ENCODE measurements around the gene NETO2.

The NETO2 gene

GRCh38 chr16:47052666-47053640 lies 90.8 kb downstream of the NETO2 start:
- H3K9me3 ChIP-seq (ENCODE audit: low read length) = no peaks in the 10 kb centered on the region
- no peak overlapping the region for H3K27ac ChIP-seq (ENCODE audit: low read depth, low read length)
- no peak overlapping the region for H3K4me3 ChIP-seq (ENCODE audit: low read depth in 1 of 2, low read length in 2 of 2)
- no peak overlapping the region for H3K9ac ChIP-seq (ENCODE audit: low read length)
- H3K27me3 ChIP-seq (ENCODE audit: control insufficient read depth in 1 of 2, insufficient read depth in 2 of 2, low read length in 2 of 2) = no peaks in the 10 kb centered on the region
- no peaks in the 10 kb centered on the region for H3K4me1 ChIP-seq (ENCODE audit: insufficient read depth, low read length)
- no peaks in the 10 kb centered on the region for H3K36me3 ChIP-seq (ENCODE audit: insufficient read depth, low read length)

GRCh38 chr16:47051031-47051430 lies 92.7 kb downstream of the NETO2 start:
- Histone ChIP-seq H3K4me1 (ENCODE audit: insufficient read depth, low read length) (no peaks in the 10 kb centered on the region), H3K9ac (ENCODE audit: low read length) (no peak overlapping the region), H3K27ac (ENCODE audit: low read depth, low read length) (no peak overlapping the region), H3K36me3 (ENCODE audit: insufficient read depth, low read length) (no peaks in the 10 kb centered on the region), H3K9me3 (ENCODE audit: low read length) (no peaks in the 10 kb centered on the region), H3K27me3 (ENCODE audit: control insufficient read depth in 1 of 2, insufficient read depth in 2 of 2, low read length in 2 of 2) (no peaks in the 10 kb centered on the region), H3K4me3 (ENCODE audit: low read depth in 1 of 2, low read length in 2 of 2) (no peak overlapping the region)

GRCh38 chr16:47049901-47050583 lies 93.7 kb downstream of the NETO2 start:
- H3K9me3 ChIP-seq (ENCODE audit: low read length) = no peaks in the 10 kb centered on the region

GRCh38 chr16:47047524-47048203 lies 96.1 kb downstream of the NETO2 start:
- Histone ChIP-seq H3K4me1 (ENCODE audit: insufficient read depth, low read length) (no peaks in the 10 kb centered on the region), H3K27ac (ENCODE audit: low read depth, low read length) (no peak overlapping the region), H3K9ac (ENCODE audit: low read length) (no peak overlapping the region), H3K36me3 (ENCODE audit: insufficient read depth, low read length) (no peaks in the 10 kb centered on the region), H3K4me3 (ENCODE audit: low read depth in 1 of 2, low read length in 2 of 2) (no peak overlapping the region), H3K27me3 (ENCODE audit: control insufficient read depth in 1 of 2, insufficient read depth in 2 of 2, low read length in 2 of 2) (no peaks in the 10 kb centered on the region), H3K9me3 (ENCODE audit: low read length) (no peaks in the 10 kb centered on the region)

More at GRCh38 chr16:47049901-47050583, 93.7 kb downstream of the NETO2 start:
- H3K4me1 ChIP-seq (ENCODE audit: insufficient read depth, low read length) = no peaks in the 10 kb centered on the region
- H3K36me3 ChIP-seq (ENCODE audit: insufficient read depth, low read length) = no peaks in the 10 kb centered on the region
- no peak overlapping the region for H3K4me3 ChIP-seq (ENCODE audit: low read depth in 1 of 2, low read length in 2 of 2)
- no peak overlapping the region for H3K27ac ChIP-seq (ENCODE audit: low read depth, low read length)
- H3K27me3 ChIP-seq (ENCODE audit: control insufficient read depth in 1 of 2, insufficient read depth in 2 of 2, low read length in 2 of 2) = no peaks in the 10 kb centered on the region
- H3K9ac ChIP-seq (ENCODE audit: low read length) = no peak overlapping the region

GRCh38 chr16:47046726-47047523 lies 96.8 kb downstream of the NETO2 start:
- Histone ChIP-seq H3K27me3 (ENCODE audit: control insufficient read depth in 1 of 2, insufficient read depth in 2 of 2, low read length in 2 of 2) (no peaks in the 10 kb centered on the region), H3K4me1 (ENCODE audit: insufficient read depth, low read length) (no peaks in the 10 kb centered on the region), H3K36me3 (ENCODE audit: insufficient read depth, low read length) (no peaks in the 10 kb centered on the region), H3K9me3 (ENCODE audit: low read length) (no peaks in the 10 kb centered on the region), H3K4me3 (ENCODE audit: low read depth in 1 of 2, low read length in 2 of 2) (no peak overlapping the region), H3K9ac (ENCODE audit: low read length) (no peak overlapping the region), H3K27ac (ENCODE audit: low read depth, low read length) (no peak overlapping the region)

GRCh38 chr16:47045459-47045858 lies 98.3 kb downstream of the NETO2 start:
- Histone ChIP-seq H3K36me3 (ENCODE audit: insufficient read depth, low read length) (no peaks in the 10 kb centered on the region), H3K9me3 (ENCODE audit: low read length) (no peaks in the 10 kb centered on the region), H3K4me1 (ENCODE audit: insufficient read depth, low read length) (no peaks in the 10 kb centered on the region), H3K9ac (ENCODE audit: low read length) (no peak overlapping the region), H3K27me3 (ENCODE audit: control insufficient read depth in 1 of 2, insufficient read depth in 2 of 2, low read length in 2 of 2) (no peaks in the 10 kb centered on the region), H3K27ac (ENCODE audit: low read depth, low read length) (no peak overlapping the region), H3K4me3 (ENCODE audit: low read depth in 1 of 2, low read length in 2 of 2) (no peak overlapping the region)

GRCh38 chr16:47045023-47045422 lies 98.7 kb downstream of the NETO2 start:
- no peaks in the 10 kb centered on the region for H3K4me1 ChIP-seq (ENCODE audit: insufficient read depth, low read length)
- H3K27me3 ChIP-seq (ENCODE audit: control insufficient read depth in 1 of 2, insufficient read depth in 2 of 2, low read length in 2 of 2) = no peaks in the 10 kb centered on the region
- no peaks in the 10 kb centered on the region for H3K9me3 ChIP-seq (ENCODE audit: low read length)
- no peak overlapping the region for H3K9ac ChIP-seq (ENCODE audit: low read length)
- H3K4me3 ChIP-seq (ENCODE audit: low read depth in 1 of 2, low read length in 2 of 2) = no peak overlapping the region
- no peak overlapping the region for H3K27ac ChIP-seq (ENCODE audit: low read depth, low read length)
- no peaks in the 10 kb centered on the region for H3K36me3 ChIP-seq (ENCODE audit: insufficient read depth, low read length)

GRCh38 chr16:47043970-47044684 lies 99.6 kb downstream of the NETO2 start:
- Histone ChIP-seq H3K27me3 (ENCODE audit: control insufficient read depth in 1 of 2, insufficient read depth in 2 of 2, low read length in 2 of 2) (no peaks in the 10 kb centered on the region), H3K27ac (ENCODE audit: low read depth, low read length) (no peak overlapping the region), H3K4me1 (ENCODE audit: insufficient read depth, low read length) (no peaks in the 10 kb centered on the region), H3K4me3 (ENCODE audit: low read depth in 1 of 2, low read length in 2 of 2) (no peak overlapping the region), H3K36me3 (ENCODE audit: insufficient read depth, low read length) (no peaks in the 10 kb centered on the region), H3K9me3 (ENCODE audit: low read length) (no peaks in the 10 kb centered on the region), H3K9ac (ENCODE audit: low read length) (no peak overlapping the region)

GRCh38 chr16:47043200-47043599 lies 100.5 kb downstream of the NETO2 start:
- H3K36me3 ChIP-seq (ENCODE audit: insufficient read depth, low read length) = no peaks in the 10 kb centered on the region

GRCh38 chr16:47037746-47038458 lies 105.8 kb downstream of the NETO2 start:
- Histone ChIP-seq H3K4me1 (ENCODE audit: insufficient read depth, low read length) (no peaks in the 10 kb centered on the region), H3K9me3 (ENCODE audit: low read length) (no peaks in the 10 kb centered on the region), H3K36me3 (ENCODE audit: insufficient read depth, low read length) (no peaks in the 10 kb centered on the region), H3K4me3 (ENCODE audit: low read depth in 1 of 2, low read length in 2 of 2) (peak overlapping the region; percentile 59 to 76), H3K9ac (ENCODE audit: low read length) (no peak overlapping the region), H3K27ac (ENCODE audit: low read depth, low read length) (peak overlapping the region; percentile 21), H3K27me3 (ENCODE audit: control insufficient read depth in 1 of 2, insufficient read depth in 2 of 2, low read length in 2 of 2) (no peaks in the 10 kb centered on the region)

More at GRCh38 chr16:47043200-47043599, 100.5 kb downstream of the NETO2 start:
- Histone ChIP-seq H3K27me3 (ENCODE audit: control insufficient read depth in 1 of 2, insufficient read depth in 2 of 2, low read length in 2 of 2) (no peaks in the 10 kb centered on the region), H3K27ac (ENCODE audit: low read depth, low read length) (no peak overlapping the region), H3K4me1 (ENCODE audit: insufficient read depth, low read length) (no peaks in the 10 kb centered on the region), H3K9ac (ENCODE audit: low read length) (no peak overlapping the region), H3K4me3 (ENCODE audit: low read depth in 1 of 2, low read length in 2 of 2) (no peak overlapping the region), H3K9me3 (ENCODE audit: low read length) (no peaks in the 10 kb centered on the region)
